Measurements from ENCODE around the gene HYI. TPM values are rescaled to one million over a fixed set of nuclear protein-coding genes. Genes with fewer than 3 reads are reported as not detected.

HYI gene
- total and polyA plus RNA-seq, 4 donors, result 26.9 to 34.9 (median 29.8) TPM

DNA sequence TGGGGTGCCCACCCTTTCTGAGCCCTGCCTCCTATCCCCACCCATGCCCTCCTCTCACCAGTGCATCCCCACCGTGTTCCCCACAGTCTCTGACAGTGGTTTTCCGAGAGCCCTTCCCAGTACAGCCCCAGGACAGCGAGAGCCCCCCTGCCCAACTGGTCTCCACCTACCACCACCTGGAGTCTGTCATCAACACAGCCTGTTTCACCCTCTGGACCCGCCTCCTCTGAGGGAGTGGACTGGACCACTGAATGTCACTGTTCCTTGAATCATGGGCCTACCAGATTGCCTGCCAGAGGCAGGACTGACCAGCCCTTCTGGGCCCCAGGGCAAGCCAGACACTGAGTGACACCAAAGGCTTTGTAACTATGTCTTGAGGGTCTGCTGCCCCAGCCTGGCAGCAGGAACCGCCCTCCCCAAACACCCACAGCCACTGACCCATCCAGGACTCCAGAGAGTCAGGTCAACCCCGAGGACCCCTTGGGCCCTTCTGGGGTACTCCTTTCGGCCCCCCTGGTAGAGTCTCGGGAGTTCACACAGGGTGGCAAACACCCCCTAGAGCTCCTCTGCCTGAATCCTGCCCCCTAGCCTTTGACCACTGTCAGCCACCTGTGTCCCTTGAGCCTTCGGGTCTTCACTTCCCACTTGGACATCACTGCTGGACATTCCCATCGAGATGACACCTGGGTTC lies 3.3 kb downstream of the HYI start (continued):
- TF ChIP-seq, protein P1, sequence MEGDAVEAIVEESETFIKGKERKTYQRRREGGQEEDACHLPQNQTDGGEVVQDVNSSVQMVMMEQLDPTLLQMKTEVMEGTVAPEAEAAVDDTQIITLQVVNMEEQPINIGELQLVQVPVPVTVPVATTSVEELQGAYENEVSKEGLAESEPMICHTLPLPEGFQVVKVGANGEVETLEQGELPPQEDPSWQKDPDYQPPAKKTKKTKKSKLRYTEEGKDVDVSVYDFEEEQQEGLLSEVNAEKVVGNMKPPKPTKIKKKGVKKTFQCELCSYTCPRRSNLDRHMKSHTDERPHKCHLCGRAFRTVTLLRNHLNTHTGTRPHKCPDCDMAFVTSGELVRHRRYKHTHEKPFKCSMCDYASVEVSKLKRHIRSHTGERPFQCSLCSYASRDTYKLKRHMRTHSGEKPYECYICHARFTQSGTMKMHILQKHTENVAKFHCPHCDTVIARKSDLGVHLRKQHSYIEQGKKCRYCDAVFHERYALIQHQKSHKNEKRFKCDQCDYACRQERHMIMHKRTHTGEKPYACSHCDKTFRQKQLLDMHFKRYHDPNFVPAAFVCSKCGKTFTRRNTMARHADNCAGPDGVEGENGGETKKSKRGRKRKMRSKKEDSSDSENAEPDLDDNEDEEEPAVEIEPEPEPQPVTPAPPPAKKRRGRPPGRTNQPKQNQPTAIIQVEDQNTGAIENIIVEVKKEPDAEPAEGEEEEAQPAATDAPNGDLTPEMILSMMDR (IDR thresholded peaks at IDR 0.05; ENCODE audit: low read depth, low read length, missing input control), result no peak

DNA sequence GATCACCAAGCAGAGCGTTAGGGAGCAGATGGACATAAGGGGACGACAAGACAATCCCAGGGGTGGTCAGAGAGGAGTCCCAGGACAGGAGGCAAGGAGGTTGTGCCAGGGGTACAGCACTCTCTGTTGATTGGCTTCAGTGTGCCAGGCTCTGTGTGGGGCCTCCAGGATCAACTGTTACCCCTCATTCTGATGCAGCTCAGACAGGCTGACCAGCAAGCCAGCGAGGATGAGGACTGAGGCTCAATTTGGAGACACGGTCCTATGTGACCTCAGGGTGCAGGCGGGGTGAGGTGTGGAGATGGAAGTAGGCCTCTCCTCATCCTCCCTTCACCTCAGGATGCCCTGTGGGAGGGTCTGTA lies 4.0 kb downstream of the HYI start:
- peaks cover 17 to 41% (median 29%) of the 10 kb centered on the region in 4 donors for H3K36me3 ChIP-seq (ENCODE audit: control insufficient read depth in 4 of 4, insufficient read depth in 3 of 4, low read depth in 1 of 4, low read length in 3 of 4)
- H3K9me3 ChIP-seq (ENCODE audit: control insufficient read depth in 4 of 4, low read length in 3 of 4), result no peaks in the 10 kb centered on the region
- H3K9ac ChIP-seq (ENCODE audit: low read depth in 1 of 2, low read length in 2 of 2), result no peak overlapping the region
- TF ChIP-seq, protein P2, sequence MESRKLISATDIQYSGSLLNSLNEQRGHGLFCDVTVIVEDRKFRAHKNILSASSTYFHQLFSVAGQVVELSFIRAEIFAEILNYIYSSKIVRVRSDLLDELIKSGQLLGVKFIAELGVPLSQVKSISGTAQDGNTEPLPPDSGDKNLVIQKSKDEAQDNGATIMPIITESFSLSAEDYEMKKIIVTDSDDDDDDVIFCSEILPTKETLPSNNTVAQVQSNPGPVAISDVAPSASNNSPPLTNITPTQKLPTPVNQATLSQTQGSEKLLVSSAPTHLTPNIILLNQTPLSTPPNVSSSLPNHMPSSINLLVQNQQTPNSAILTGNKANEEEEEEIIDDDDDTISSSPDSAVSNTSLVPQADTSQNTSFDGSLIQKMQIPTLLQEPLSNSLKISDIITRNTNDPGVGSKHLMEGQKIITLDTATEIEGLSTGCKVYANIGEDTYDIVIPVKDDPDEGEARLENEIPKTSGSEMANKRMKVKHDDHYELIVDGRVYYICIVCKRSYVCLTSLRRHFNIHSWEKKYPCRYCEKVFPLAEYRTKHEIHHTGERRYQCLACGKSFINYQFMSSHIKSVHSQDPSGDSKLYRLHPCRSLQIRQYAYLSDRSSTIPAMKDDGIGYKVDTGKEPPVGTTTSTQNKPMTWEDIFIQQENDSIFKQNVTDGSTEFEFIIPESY (IDR thresholded peaks at IDR 0.05), result no peak
- TF ChIP-seq HNF4G (IDR thresholded peaks at IDR 0.05) (no peak), HNF4A (conservative IDR thresholded peaks at IDR 0.05) (no peak), EGR1 (IDR thresholded peaks at IDR 0.05; ENCODE audit: low read depth in 2 of 2) (no peak), NR2F2 (IDR thresholded peaks at IDR 0.05) (no peak), ATF3 (IDR thresholded peaks at IDR 0.05) (no peak), TAF1 (conservative IDR thresholded peaks at IDR 0.05) (no peak), YY1 (IDR thresholded peaks at IDR 0.05) (no peak), SP1 (IDR thresholded peaks at IDR 0.05) (no peak), GABPA (IDR thresholded peaks at IDR 0.05 in 1 of 2, conservative IDR thresholded peaks at IDR 0.05 in 1 of 2) (no peak), RXRA (IDR thresholded peaks at IDR 0.05) (no peak), RAD21 (IDR thresholded peaks at IDR 0.05) (no peak), FOXA2 (IDR thresholded peaks at IDR 0.05) (no peak), JUND (IDR thresholded peaks at IDR 0.05) (no peak)
- TF ChIP-seq, protein P3, sequence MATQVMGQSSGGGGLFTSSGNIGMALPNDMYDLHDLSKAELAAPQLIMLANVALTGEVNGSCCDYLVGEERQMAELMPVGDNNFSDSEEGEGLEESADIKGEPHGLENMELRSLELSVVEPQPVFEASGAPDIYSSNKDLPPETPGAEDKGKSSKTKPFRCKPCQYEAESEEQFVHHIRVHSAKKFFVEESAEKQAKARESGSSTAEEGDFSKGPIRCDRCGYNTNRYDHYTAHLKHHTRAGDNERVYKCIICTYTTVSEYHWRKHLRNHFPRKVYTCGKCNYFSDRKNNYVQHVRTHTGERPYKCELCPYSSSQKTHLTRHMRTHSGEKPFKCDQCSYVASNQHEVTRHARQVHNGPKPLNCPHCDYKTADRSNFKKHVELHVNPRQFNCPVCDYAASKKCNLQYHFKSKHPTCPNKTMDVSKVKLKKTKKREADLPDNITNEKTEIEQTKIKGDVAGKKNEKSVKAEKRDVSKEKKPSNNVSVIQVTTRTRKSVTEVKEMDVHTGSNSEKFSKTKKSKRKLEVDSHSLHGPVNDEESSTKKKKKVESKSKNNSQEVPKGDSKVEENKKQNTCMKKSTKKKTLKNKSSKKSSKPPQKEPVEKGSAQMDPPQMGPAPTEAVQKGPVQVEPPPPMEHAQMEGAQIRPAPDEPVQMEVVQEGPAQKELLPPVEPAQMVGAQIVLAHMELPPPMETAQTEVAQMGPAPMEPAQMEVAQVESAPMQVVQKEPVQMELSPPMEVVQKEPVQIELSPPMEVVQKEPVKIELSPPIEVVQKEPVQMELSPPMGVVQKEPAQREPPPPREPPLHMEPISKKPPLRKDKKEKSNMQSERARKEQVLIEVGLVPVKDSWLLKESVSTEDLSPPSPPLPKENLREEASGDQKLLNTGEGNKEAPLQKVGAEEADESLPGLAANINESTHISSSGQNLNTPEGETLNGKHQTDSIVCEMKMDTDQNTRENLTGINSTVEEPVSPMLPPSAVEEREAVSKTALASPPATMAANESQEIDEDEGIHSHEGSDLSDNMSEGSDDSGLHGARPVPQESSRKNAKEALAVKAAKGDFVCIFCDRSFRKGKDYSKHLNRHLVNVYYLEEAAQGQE (IDR thresholded peaks at IDR 0.05), result no peak
- TF ChIP-seq, protein P4, sequence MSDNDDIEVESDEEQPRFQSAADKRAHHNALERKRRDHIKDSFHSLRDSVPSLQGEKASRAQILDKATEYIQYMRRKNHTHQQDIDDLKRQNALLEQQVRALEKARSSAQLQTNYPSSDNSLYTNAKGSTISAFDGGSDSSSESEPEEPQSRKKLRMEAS (IDR thresholded peaks at IDR 0.05), result no peak
- TF ChIP-seq, protein P1 (IDR thresholded peaks at IDR 0.05; ENCODE audit: low read depth, low read length, missing input control), result no peak
- no peaks in the 10 kb centered on the region for H3K27me3 ChIP-seq (ENCODE audit: control insufficient read depth in 4 of 4, insufficient read depth in 4 of 4, low read length in 3 of 4)
- DNase-seq (ENCODE audit: low spot score), result no peak
- no peak overlapping the region for H3K27ac ChIP-seq (ENCODE audit: low read depth in 1 of 2, low read length in 2 of 2)
- WGBS, result 88% methylated on average over 5 of the region's 5 CpGs
- no peak overlapping the region for H3K4me3 ChIP-seq (ENCODE audit: low read depth in 1 of 3, low read length in 3 of 3)
- H3K4me1 ChIP-seq (ENCODE audit: control insufficient read depth in 4 of 4, insufficient read depth in 4 of 4, low read length in 3 of 4), result peaks cover 9 to 59% (median 39%) of the 10 kb centered on the region in 4 donors

Data from liver (tissue), 9 donors.